Loucy (cell line): ENCODE data around the gene LMAN1L.

Source experiments
- H2AFZ ChIP-seq: fragments of 200-600 bp; sonication (generic); 2 replicates; pipeline ENCODE4 v1.6.0; 2016; ENCODE audit warnings: antibody characterized with exemption, mild to moderate bottlenecking, low read length, moderate library complexity
- H3F3A ChIP-seq: fragments of 200-600 bp; 2 replicates; pipeline ENCODE4 v1.6.0; 2016; ENCODE audit warnings: antibody characterized with exemption, low read depth, mild to moderate bottlenecking
- H3K27me3 ChIP-seq: fragments of 200-600 bp; sonication (generic); 2 replicates; pipeline ENCODE4 v1.6.1; 2014; ENCODE audit warnings: low read length, mild to moderate bottlenecking; ENCODE audit not compliant: insufficient read depth, poor library complexity, severe bottlenecking
- H3K36me3 ChIP-seq: fragments of 200-600 bp; sonication (generic); 2 replicates; pipeline ENCODE4 v1.6.1; 2016; ENCODE audit warnings: low read length; ENCODE audit not compliant: insufficient read depth
- H3K4me1 ChIP-seq: fragments of 200-600 bp; sonication (generic); 2 replicates; pipeline ENCODE4 v1.5.1; 2014; ENCODE audit warnings: low read length, mild to moderate bottlenecking; ENCODE audit not compliant: insufficient read depth, poor library complexity, severe bottlenecking
- H3K4me2 ChIP-seq: fragments of 200-600 bp; sonication (generic); 2 replicates; pipeline ENCODE4 v1.6.0; 2014; ENCODE audit warnings: antibody characterized with exemption, low read length, low read depth, mild to moderate bottlenecking; ENCODE audit not compliant: poor library complexity, severe bottlenecking
- H3K4me3 ChIP-seq: fragments of 200-600 bp; sonication (generic); 2 replicates; pipeline ENCODE4 v1.5.1; 2014; ENCODE audit warnings: low read length, mild to moderate bottlenecking, mixed read lengths; ENCODE audit not compliant: poor library complexity, severe bottlenecking
- H3K79me2 ChIP-seq: fragments of 200-600 bp; sonication (generic); 2 replicates; pipeline ENCODE4 v1.6.1; 2014; ENCODE audit warnings: low read length; ENCODE audit not compliant: insufficient read depth
- H3K9ac ChIP-seq: fragments of 200-600 bp; sonication (generic); 2 replicates; pipeline ENCODE4 v1.6.0; 2014; ENCODE audit warnings: mild to moderate bottlenecking, low read depth, low read length, moderate library complexity; ENCODE audit not compliant: poor library complexity, severe bottlenecking
- H3K9me2 ChIP-seq: fragments of 200-600 bp; sonication (generic); replicated peaks from 2 replicates; pipeline ENCODE4 v1.6.1; 2016; ENCODE audit warnings: low read depth, low read length, mixed read lengths
- H3K9me3 ChIP-seq: fragments of 200-600 bp; sonication (generic); 2 replicates; pipeline ENCODE4 v1.6.1; 2014; ENCODE audit warnings: mild to moderate bottlenecking, antibody characterized with exemption, low read length, low read depth; ENCODE audit not compliant: insufficient read depth
- H4K20me1 ChIP-seq: fragments of 200-600 bp; sonication (generic); 2 replicates; pipeline ENCODE4 v1.6.0; 2014; ENCODE audit warnings: antibody characterized with exemption, low read length, mild to moderate bottlenecking; ENCODE audit not compliant: insufficient read depth, poor library complexity, severe bottlenecking
- EZH2phosphoT487 ChIP-seq: fragments of 200-600 bp; IDR thresholded peaks from 2 replicates; pipeline ENCODE4 v1.6.1; 2018; ENCODE audit warnings: antibody characterized with exemption, mild to moderate bottlenecking, moderate library complexity, borderline replicate concordance
- TF ChIP-seq, protein P1 (sequence below): fragments of 200-600 bp; sonication (generic); conservative IDR thresholded peaks from 2 replicates; pipeline ENCODE4 v1.5.1; 2014; ENCODE audit warnings: mild to moderate bottlenecking, antibody characterized with exemption, low read length

LMAN1L gene

DNA sequence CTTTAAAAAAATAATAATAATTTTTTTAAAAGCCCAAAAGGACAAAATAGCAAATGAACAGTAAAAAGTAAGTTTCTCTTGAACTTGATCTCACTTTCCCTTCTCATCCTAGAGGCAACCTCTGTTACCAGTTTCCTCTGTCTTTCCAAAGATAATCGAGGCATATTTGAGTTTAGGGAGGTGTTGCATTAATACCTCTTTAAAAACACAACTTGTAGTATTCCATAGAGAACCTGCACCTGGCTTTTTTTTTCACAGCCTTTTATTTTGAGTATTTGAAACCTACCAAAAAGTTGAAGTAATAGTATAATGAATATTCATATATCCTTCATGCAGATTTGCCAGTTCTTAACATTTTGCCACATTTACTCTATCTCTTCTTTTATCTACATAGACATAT is 21.6 kb upstream of the LMAN1L start:
- peak overlapping the region; percentile 83 for H3K4me3 ChIP-seq
- peaks cover 65% of the 10 kb centered on the region for H3K4me1 ChIP-seq
- peaks cover 94% of the 10 kb centered on the region for H3K79me2 ChIP-seq
- H4K20me1 ChIP-seq: peaks cover 90% of the 10 kb centered on the region
- peaks cover 19% of the 10 kb centered on the region; the same call in 1 of the 2 replicates for H3K36me3 ChIP-seq
- peaks cover 6% of the 10 kb centered on the region; the same call in 1 of the 2 replicates for H3F3A ChIP-seq
- no peaks in the 10 kb centered on the region for H3K9me3 ChIP-seq
- H3K27me3 ChIP-seq: no peaks in the 10 kb centered on the region
- peak overlapping the region; percentile 96 for H3K9ac ChIP-seq
- TF ChIP-seq EZH2phosphoT487: no peak
- TF ChIP-seq, protein P1, sequence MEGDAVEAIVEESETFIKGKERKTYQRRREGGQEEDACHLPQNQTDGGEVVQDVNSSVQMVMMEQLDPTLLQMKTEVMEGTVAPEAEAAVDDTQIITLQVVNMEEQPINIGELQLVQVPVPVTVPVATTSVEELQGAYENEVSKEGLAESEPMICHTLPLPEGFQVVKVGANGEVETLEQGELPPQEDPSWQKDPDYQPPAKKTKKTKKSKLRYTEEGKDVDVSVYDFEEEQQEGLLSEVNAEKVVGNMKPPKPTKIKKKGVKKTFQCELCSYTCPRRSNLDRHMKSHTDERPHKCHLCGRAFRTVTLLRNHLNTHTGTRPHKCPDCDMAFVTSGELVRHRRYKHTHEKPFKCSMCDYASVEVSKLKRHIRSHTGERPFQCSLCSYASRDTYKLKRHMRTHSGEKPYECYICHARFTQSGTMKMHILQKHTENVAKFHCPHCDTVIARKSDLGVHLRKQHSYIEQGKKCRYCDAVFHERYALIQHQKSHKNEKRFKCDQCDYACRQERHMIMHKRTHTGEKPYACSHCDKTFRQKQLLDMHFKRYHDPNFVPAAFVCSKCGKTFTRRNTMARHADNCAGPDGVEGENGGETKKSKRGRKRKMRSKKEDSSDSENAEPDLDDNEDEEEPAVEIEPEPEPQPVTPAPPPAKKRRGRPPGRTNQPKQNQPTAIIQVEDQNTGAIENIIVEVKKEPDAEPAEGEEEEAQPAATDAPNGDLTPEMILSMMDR: no peak
- H2AFZ ChIP-seq: no peak overlapping the region
- peak overlapping the region; percentile 95 for H3K4me2 ChIP-seq
- H3K9me2 ChIP-seq: no peaks in the 10 kb centered on the region

DNA sequence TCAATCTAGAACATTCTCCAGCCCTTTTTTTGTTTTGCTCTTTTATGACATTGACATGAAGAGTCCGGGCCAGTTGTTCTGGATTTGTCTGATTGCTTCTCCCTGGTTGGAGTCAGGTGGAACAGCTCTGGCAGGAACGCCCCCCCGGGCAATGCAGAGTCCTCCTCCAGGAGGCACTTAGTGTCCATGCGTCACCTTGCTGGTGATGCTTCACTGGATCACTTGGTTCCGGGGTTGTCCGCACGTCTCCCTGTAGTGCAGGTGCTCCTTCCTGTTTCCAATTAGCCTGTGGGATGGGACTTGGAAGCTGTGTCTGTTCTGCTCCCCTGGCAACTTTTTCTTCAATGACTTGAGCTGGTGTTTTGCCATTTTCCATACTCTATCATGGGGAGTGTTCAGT is 21.0 kb upstream of the LMAN1L start:
- peaks cover 89% of the 10 kb centered on the region for H4K20me1 ChIP-seq
- peak overlapping the region; percentile 1 for H3K9ac ChIP-seq
- H3K27me3 ChIP-seq: no peaks in the 10 kb centered on the region
- no peak overlapping the region for H2AFZ ChIP-seq
- TF ChIP-seq, protein P1: no peak
- TF ChIP-seq EZH2phosphoT487: no peak
- peaks cover 94% of the 10 kb centered on the region for H3K79me2 ChIP-seq
- H3K4me2 ChIP-seq: peak overlapping the region; percentile 95
- peaks cover 58% of the 10 kb centered on the region for H3K4me1 ChIP-seq
- peaks cover 6% of the 10 kb centered on the region; the same call in 1 of the 2 replicates for H3F3A ChIP-seq
- H3K36me3 ChIP-seq: peaks cover 19% of the 10 kb centered on the region; the same call in 1 of the 2 replicates
- no peaks in the 10 kb centered on the region for H3K9me3 ChIP-seq
- H3K4me3 ChIP-seq: no peak overlapping the region
- H3K9me2 ChIP-seq: no peaks in the 10 kb centered on the region

- Histone ChIP-seq H3K79me2 (peaks cover 95% of the 10 kb centered on the region), H3K36me3 (peaks cover 19% of the 10 kb centered on the region; the same call in 1 of the 2 replicates), H2AFZ (no peak overlapping the region), H3K27me3 (no peaks in the 10 kb centered on the region), H3K4me3 (no peak overlapping the region), H3F3A (peaks cover 6% of the 10 kb centered on the region; the same call in 1 of the 2 replicates), H3K9ac (peak overlapping the region; percentile 1), H3K4me1 (peaks cover 52% of the 10 kb centered on the region), H3K4me2 (peak overlapping the region; percentile 95), H3K9me3 (no peaks in the 10 kb centered on the region), H4K20me1 (peaks cover 89% of the 10 kb centered on the region), H3K9me2 (no peaks in the 10 kb centered on the region)
- TF ChIP-seq, protein P1: no peak
- no peak for TF ChIP-seq EZH2phosphoT487
Observed at GRCh38 chr15:74792227-74793016, 20.2 kb upstream of the LMAN1L start.
